Measurements from ENCODE around the gene GTPBP1. TPM values are rescaled to one million over a fixed set of nuclear protein-coding genes. Genes with fewer than 3 reads are reported as not detected.

The GTPBP1 gene
- total RNA-seq, 4 donors from 2014 or later, result 46.0 to 72.0 (median 56.6) TPM

DNA sequence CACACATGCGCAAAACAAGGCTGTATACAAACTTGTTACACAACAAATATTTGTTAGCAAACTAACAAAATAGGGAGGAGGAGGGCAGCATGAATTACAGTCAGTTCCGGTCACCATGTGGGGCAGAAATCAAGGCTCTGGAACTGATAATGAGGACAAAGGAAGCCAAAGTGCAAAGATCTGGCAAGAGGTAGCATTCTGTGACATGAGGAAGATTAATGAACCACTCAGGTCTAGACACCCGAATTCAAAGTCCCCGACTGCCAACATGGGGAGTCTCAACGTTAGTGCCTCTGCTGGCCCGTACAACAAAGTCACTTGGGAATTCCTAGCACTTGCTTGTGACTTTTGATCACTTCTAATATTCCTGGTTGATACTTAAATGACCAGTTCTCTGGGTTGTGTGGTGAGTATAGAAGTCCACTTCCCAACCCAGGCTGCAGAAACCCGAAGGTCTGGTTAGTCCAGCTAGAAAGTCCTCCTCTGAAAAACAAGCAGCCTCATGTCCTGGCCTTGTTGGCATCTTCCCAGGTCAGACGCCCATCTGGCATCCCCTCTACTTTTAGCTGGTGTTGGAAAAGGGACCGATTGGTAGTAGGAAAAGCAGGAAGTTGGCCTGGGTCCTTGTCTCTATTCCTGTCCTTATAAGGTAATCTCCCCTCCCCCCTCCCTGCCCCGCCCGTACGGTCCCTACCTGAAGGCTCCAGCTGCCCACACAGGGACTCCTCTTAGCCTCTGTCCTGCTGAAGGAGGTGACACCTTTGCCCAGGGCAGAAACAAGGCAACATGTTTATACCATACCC lies 48.4 kb downstream of the GTPBP1 start:
- H3K4me1 ChIP-seq, result peaks cover 0 to 54% (median 31%) of the 10 kb centered on the region in 4 donors
- 17 to 23% methylated on average over 12 of the region's 12 CpGs for WGBS, 2 donors
- TF ChIP-seq, protein P1, sequence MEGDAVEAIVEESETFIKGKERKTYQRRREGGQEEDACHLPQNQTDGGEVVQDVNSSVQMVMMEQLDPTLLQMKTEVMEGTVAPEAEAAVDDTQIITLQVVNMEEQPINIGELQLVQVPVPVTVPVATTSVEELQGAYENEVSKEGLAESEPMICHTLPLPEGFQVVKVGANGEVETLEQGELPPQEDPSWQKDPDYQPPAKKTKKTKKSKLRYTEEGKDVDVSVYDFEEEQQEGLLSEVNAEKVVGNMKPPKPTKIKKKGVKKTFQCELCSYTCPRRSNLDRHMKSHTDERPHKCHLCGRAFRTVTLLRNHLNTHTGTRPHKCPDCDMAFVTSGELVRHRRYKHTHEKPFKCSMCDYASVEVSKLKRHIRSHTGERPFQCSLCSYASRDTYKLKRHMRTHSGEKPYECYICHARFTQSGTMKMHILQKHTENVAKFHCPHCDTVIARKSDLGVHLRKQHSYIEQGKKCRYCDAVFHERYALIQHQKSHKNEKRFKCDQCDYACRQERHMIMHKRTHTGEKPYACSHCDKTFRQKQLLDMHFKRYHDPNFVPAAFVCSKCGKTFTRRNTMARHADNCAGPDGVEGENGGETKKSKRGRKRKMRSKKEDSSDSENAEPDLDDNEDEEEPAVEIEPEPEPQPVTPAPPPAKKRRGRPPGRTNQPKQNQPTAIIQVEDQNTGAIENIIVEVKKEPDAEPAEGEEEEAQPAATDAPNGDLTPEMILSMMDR (IDR thresholded peaks at IDR 0.05), result no peak
- TF ChIP-seq EP300 (IDR thresholded peaks at IDR 0.05) (peak in 1 of 2 donors; percentile 54), POLR2A (IDR thresholded peaks at IDR 0.05) (peak in 1 of 2 donors; percentile 16)
- DNase-seq (ENCODE audit: low spot score in 2 of 2), result peak; percentile 65 to 74
- H3K27ac ChIP-seq, result peak overlapping the region; percentile 92 to 96 (median 94)
- H3K4me3 ChIP-seq, result peak overlapping the region; percentile 55 to 80 (median 70)
- no peaks in the 10 kb centered on the region for H3K9me3 ChIP-seq
- no peaks in the 10 kb centered on the region for H3K27me3 ChIP-seq
- H3K36me3 ChIP-seq, result peaks cover 0 to 38% (median 26%) of the 10 kb centered on the region in 3 donors

DNA sequence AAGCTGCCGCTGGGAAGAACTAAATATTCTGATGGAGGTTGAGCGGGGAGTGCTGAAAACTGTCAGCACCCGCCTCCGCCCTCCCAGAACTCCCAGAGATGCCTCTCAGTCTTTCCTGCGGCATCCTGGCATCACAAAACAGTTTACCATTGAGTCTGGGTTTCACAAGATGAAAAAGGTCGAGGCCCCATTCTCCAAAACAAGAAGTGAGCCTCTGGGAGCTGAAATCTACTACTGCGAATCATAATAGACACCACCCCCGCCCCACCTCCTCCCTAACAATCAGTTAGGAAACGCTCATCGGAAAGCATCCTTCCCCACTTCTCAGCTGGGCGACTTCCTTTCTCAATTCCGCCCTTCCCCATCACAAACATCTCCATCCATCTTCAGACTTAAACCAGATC lies 49.0 kb downstream of the GTPBP1 start:
- H3K4me1 ChIP-seq, result peaks cover 0 to 54% (median 31%) of the 10 kb centered on the region in 4 donors
- H3K27ac ChIP-seq, result peak overlapping the region; percentile 92 to 96 (median 94)

DNA sequence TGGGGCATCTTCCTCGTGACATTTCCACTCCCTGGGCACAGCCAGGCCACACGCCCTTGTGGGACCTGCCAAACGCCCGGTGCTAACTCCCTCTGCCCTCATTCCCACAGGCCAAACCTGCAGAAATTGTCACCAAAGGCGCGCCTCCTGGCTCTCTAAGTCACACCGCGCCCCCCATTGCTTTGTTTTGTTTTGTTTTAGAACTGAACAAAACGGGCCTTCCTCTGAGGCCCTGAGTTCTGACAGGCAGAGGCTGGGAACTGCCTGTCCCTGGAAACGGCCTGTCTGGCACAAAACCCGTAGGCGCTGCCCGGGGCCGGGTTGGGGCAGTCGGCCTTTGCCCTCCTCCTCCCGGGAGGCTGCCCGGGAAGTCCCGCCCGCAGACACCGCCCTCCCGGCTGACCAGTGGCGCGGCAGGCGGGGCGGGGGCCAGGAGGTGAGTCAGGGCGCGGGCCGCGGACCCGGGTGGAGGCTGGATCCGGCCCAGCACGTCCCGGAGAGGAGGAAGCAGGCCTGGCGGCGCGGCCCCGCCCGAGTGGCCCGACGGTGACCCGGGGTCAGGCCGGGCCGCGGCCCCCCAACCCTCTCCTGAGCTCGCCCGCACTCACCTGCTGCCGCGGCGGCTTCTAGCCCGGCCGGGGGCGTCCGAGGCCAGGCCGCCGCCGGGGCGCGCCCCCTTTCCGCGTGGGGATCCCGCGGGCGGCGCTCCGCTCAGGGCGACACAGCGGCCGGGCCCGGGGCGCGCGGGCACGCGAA lies 49.6 kb downstream of the GTPBP1 start:
- WGBS, 2 donors, result 0 to 1% methylated on average over 21 to 44 of the region's 74 CpGs
- peak; percentile 85 to 95 for DNase-seq (ENCODE audit: low spot score in 2 of 2)
- Histone ChIP-seq H3K27ac (peak overlapping the region; percentile 92 to 96 (median 94)), H3K36me3 (peaks cover 0 to 26% (median 14%) of the 10 kb centered on the region in 3 donors), H3K4me3 (peak overlapping the region; percentile 55 to 80 (median 70)), H3K4me1 (peaks cover 0 to 54% (median 31%) of the 10 kb centered on the region in 4 donors), H3K9me3 (no peaks in the 10 kb centered on the region), H3K27me3 (no peaks in the 10 kb centered on the region)
- TF ChIP-seq EP300 (IDR thresholded peaks at IDR 0.05), result peak; percentile 93 to 98
- TF ChIP-seq POLR2A (IDR thresholded peaks at IDR 0.05), result peak; percentile 8 to 9
- TF ChIP-seq, protein P1 (IDR thresholded peaks at IDR 0.05), result peak in 1 of 5 experiments; percentile 47

More for the DNA sequence above, 49.0 kb downstream of the GTPBP1 start:
- peak overlapping the region; percentile 55 to 80 (median 70) for H3K4me3 ChIP-seq
- WGBS, 2 donors, result 3 to 10% methylated on average over 12 of the region's 12 CpGs
- TF ChIP-seq, protein P1 (IDR thresholded peaks at IDR 0.05), result no peak
- TF ChIP-seq POLR2A (IDR thresholded peaks at IDR 0.05), result no peak
- no peak for TF ChIP-seq EP300 (IDR thresholded peaks at IDR 0.05)
- peaks cover 0 to 32% (median 20%) of the 10 kb centered on the region in 3 donors for H3K36me3 ChIP-seq
- no peaks in the 10 kb centered on the region for H3K9me3 ChIP-seq
- peak; percentile 50 to 68 for DNase-seq (ENCODE audit: low spot score in 2 of 2)
- no peaks in the 10 kb centered on the region for H3K27me3 ChIP-seq

DNA sequence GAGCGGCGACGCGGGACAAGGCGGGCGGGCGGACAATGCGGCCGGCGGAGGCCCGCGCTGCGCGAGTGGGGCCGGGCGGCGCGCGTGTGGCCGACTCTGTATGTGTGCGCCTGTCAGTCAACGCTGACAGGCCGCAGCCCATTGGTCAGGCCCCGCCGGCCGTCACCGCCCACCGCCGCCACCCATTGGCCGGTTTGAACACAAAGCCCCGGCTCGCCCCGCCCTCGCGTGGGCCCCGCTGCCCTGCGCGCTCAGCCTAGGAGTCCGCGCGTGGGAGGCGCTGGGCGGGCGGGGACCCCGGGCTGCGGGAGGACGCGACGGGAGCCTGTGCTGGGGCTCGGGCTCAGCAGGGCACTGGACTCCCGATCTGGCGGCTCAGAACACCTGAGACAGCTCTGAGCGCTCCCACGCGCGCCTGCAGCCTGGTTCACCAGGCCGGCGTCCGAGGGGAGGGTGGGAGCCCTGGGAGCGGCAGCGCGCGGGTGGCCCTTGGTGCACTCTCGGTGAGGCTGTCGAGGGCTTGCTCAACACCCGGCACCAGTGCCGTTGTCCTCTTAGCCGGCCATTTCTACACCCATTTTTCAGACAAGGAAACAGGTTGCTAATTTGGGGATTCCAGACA lies 50.3 kb downstream of the GTPBP1 start, which contains the start of gene SUN2:
TSS of gene SUN2 (minus strand) at position 88 of the 622 bp plus-strand sequence. CDS start 3,370 bp downstream, outside the sequence.
- H3K27ac ChIP-seq, result peak within 1 kb of the TSS; percentile 92 to 96 (median 94)
- 2% methylated on average over 11 to 33 of the region's 68 CpGs for WGBS, 2 donors

More for the DNA sequence above, 50.3 kb downstream of the GTPBP1 start, which contains the start of gene SUN2:
- peaks cover 0 to 19% (median 8%) of the 10 kb centered on the region in 3 donors for H3K36me3 ChIP-seq
- peak; percentile 89 to 95 for DNase-seq (ENCODE audit: low spot score in 2 of 2)
- no peaks in the 10 kb centered on the region for H3K9me3 ChIP-seq
- H3K4me3 ChIP-seq, result peak within 1 kb of the TSS; percentile 65 to 80 (median 73)
- TF ChIP-seq POLR2A (IDR thresholded peaks at IDR 0.05) (peak; percentile 54 to 90), EP300 (IDR thresholded peaks at IDR 0.05) (peak in 1 of 2 donors; percentile 78)
- TF ChIP-seq, protein P1 (IDR thresholded peaks at IDR 0.05), result peak in 1 of 5 experiments; percentile 49
- peaks cover 0 to 49% (median 29%) of the 10 kb centered on the region in 4 donors for H3K4me1 ChIP-seq
- H3K27me3 ChIP-seq, result no peaks in the 10 kb centered on the region
